NT2/D1 (cell line): Measurements from ENCODE around the gene MCU.

Experiments used
- YY1 ChIP-seq: IDR thresholded peaks from 2 replicates; pipeline ENCODE4 v1.6.1; 2011; ENCODE audit not compliant: insufficient read length, insufficient read depth
- ZNF274 ChIP-seq: IDR thresholded peaks from 2 replicates; pipeline ENCODE4 v1.6.1; 2011; ENCODE audit warnings: mild to moderate bottlenecking, low read depth, low read length

DNA sequence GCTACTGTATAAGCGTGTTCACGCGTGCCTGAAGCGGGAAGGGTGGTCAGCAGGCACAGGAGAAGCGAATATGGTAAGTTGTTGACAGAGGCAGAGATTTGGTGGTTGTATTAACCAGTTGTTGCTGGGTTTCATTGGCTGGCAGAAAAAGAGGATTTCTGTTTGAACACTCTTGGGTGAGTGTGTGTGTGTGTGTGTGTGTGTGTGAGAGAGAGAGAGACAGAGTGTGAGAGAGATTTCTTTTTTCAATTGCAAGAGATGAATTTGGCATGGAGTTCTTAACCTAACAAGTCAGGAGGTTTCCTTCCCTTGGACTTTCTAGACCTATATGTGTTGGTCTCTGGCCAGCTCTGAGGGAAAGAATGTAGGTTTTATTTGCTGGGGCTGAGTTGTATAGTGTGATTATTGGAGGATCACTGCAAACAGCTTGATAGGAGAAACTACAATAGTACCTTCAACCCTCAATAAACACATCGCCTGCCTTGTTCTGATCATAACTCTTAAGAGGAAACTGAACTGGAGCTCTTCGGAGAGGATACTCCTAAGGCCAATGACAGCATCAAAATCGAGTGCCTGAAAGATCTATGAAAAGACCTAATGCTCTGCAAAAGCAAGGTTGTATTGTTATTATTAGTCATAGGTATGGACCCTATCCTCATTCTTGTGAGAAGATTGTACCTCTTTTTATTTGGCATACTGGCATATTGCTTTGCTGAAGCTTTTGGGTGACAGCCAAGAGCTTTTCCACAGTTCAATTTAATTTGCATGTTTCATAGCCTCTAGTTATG is 1.2 kb downstream of the MCU start:
- TF ChIP-seq ZNF274 (no peak), YY1 (no peak)
